B cell (primary cell): Measurements from ENCODE around the gene HMCN1. TPM values are rescaled to one million over a fixed set of nuclear protein-coding genes. Genes with fewer than 3 reads are reported as not detected.

Source experiments
- ATAC-seq: fragments of 200-7000 bp; cut with Tn5 transposase; one replicate; pipeline ENCODE4 v1.10.0; 2021; ENCODE audit warnings: low read depth, mild to moderate bottlenecking, moderate number of reproducible peaks, moderate library complexity
- CTCF ChIA-PET: fragments of 350-600 bp; sonication (Branson Sonifier 250); formaldehyde crosslinking; loops from one replicate; lab custom pipeline; 2021; ENCODE audit warnings: antibody characterized with exemption, inconsistent platforms; lab: Charles Lee
- POLR2A ChIA-PET: fragments of 350-600 bp; sonication (Branson Sonifier 250); formaldehyde crosslinking; loops from one replicate; lab custom pipeline; 2021; ENCODE audit warnings: antibody characterized with exemption; lab: Charles Lee
- DNase-seq: peaks from one replicate; pipeline ENCODE4 v3.0.0; 2013
- H2AFZ ChIP-seq: 2 replicates; pipeline ENCODE4 v1.6.1; 2012; ENCODE audit warnings: mild to moderate bottlenecking, low read depth, low read length; ENCODE audit not compliant: insufficient read depth, poor library complexity, severe bottlenecking
- H3K27ac ChIP-seq, 2 donors: 1 replicate in 1 of 2; 2 replicates in 1 of 2; pipeline ENCODE4 v1.5.1; 2012 to 2013; ENCODE audit warnings: low read length in 2 of 2, mild to moderate bottlenecking in 2 of 2, moderate library complexity in 1 of 2
- H3K27me3 ChIP-seq, 4 experiments: fragments of 200-600 bp in 1 of 4; sonication (generic) in 1 of 4; replicated peaks in 1 of 4; 1 replicate in 2 of 4; 2 replicates in 2 of 4; pipeline versions ENCODE4 v1.6.1 to v1.7.0; 2013 to 2016; ENCODE audit warnings: low read length in 3 of 4, mild to moderate bottlenecking in 2 of 4, mixed read lengths in 1 of 4, moderate library complexity in 1 of 4; ENCODE audit not compliant: insufficient read depth in 4 of 4, control insufficient read depth in 3 of 4; ENCODE audit errors: control extremely low read depth in 1 of 4
- H3K36me3 ChIP-seq, 2 experiments: replicated peaks in 1 of 2; 1 replicate in 1 of 2; 2 replicates in 1 of 2; pipeline versions ENCODE4 v1.6.1 to v1.7.1; 2013; ENCODE audit warnings: low read length in 1 of 2; ENCODE audit not compliant: insufficient read depth in 2 of 2, control insufficient read depth in 1 of 2; ENCODE audit errors: control extremely low read depth in 1 of 2, extremely low read depth in 1 of 2
- H3K4me1 ChIP-seq, 2 donors: fragments of 200-600 bp in 1 of 2; sonication (generic) in 1 of 2; 1 replicate in 1 of 2; 2 replicates in 1 of 2; pipeline versions ENCODE4 v1.5.1 to v1.6.1; 2013 to 2017; ENCODE audit warnings: low read length in 2 of 2; ENCODE audit not compliant: control insufficient read depth in 2 of 2, insufficient read depth in 2 of 2
- H3K4me2 ChIP-seq: replicated peaks from 2 replicates; pipeline ENCODE3; 2012; ENCODE audit warnings: mild to moderate bottlenecking, low read depth, low read length; ENCODE audit not compliant: poor library complexity, severe bottlenecking
- H3K4me3 ChIP-seq, 5 experiments: fragments of 200-600 bp in 1 of 5; sonication (generic) in 1 of 5; 1 replicate in 3 of 5; 2 replicates in 2 of 5; pipeline versions ENCODE4 v1.5.1 to v1.7.0; 2011 to 2016; ENCODE audit warnings: low read length in 4 of 5, mild to moderate bottlenecking in 4 of 5, low read depth in 2 of 5, control low read depth in 1 of 5, moderate library complexity in 1 of 5; ENCODE audit not compliant: insufficient read depth in 1 of 5; ENCODE audit errors: control extremely low read depth in 1 of 5, extremely low read depth in 1 of 5
- H3K79me2 ChIP-seq: fragments of 200-600 bp; sonication (generic); one replicate; pipeline ENCODE4 v1.6.0; 2016; ENCODE audit warnings: low read length; ENCODE audit not compliant: control insufficient read depth, insufficient read depth
- H3K9ac ChIP-seq: fragments of 200-600 bp; sonication (generic); 2 replicates; pipeline ENCODE4 v1.6.1; 2017; ENCODE audit warnings: mild to moderate bottlenecking, low read length, moderate library complexity
- H3K9me3 ChIP-seq, 3 donors: one replicate each; pipeline versions ENCODE4 v1.6.1 to v1.7.1; 2013; ENCODE audit warnings: low read length in 2 of 3; ENCODE audit not compliant: control insufficient read depth in 2 of 3, insufficient read depth in 1 of 3; ENCODE audit errors: control extremely low read depth in 1 of 3
- H4K20me1 ChIP-seq: 2 replicates; pipeline ENCODE4 v1.6.0; 2012; ENCODE audit warnings: mild to moderate bottlenecking, low read length; ENCODE audit not compliant: insufficient read depth, control insufficient read depth, poor library complexity, severe bottlenecking
- H3K27ac Mint-ChIP-seq: one replicate; pipeline ENCODE4 v1.8.0; 2021; ENCODE audit warnings: mixed read lengths
- H3K27me3 Mint-ChIP-seq: one replicate; pipeline ENCODE4 v1.8.0; 2021; ENCODE audit warnings: mixed read lengths
- H3K4me1 Mint-ChIP-seq: one replicate; pipeline ENCODE4 v1.8.0; 2021; ENCODE audit warnings: mixed read lengths
- H3K4me3 Mint-ChIP-seq: one replicate; pipeline ENCODE4 v1.8.0; 2021; ENCODE audit warnings: mixed read lengths
- H3K9me3 Mint-ChIP-seq: one replicate; pipeline ENCODE4 v1.8.0; 2022; ENCODE audit warnings: mixed read lengths; ENCODE audit not compliant: insufficient read depth
- EZH2 ChIP-seq: IDR thresholded peaks from 2 replicates; pipeline ENCODE4 v1.6.1; 2012; ENCODE audit warnings: borderline replicate concordance, low read depth, mild to moderate bottlenecking, moderate library complexity, low read length; ENCODE audit not compliant: insufficient read depth, poor library complexity, severe bottlenecking
- WGBS: methylation state at CpG from one replicate; pipeline ENCODE4 v1.1.5; 2013; ENCODE audit warnings: missing lambda C conversion rate; ENCODE audit not compliant: insufficient coverage; 5-methylcytosine and 5-hydroxymethylcytosine counted together
- intact Hi-C: fragments of 100-400 bp; cut with micrococcal nuclease; formaldehyde crosslinking; loops from one replicate; pipeline ENCODE4 v1.10.0; 2022
- polyA plus RNA-seq: library from polyadenylated mRNA; depleted of rRNA; stranded (reverse); fragments of >200 nt; gene quantifications from 2 replicates; pipeline ENCODE4 v1.2.3, GENCODE V29; 2012
- total RNA-seq, 2 donors: library from RNA; stranded (reverse); fragments of 120-200 nt in 1 of 2; gene quantifications; 1 replicate in 1 of 2; 2 replicates in 1 of 2; pipeline versions ENCODE4 v1.2.3 to v1.2.4, GENCODE V29; 2013 to 2022
- TF ChIP-seq, protein P1 (sequence below): fragments of 200-600 bp; IDR thresholded peaks from one replicate; pipeline ENCODE4 v1.8.0; 2022; ENCODE audit warnings: antibody characterized with exemption, mild to moderate bottlenecking

The HMCN1 gene
- total and polyA plus RNA-seq, 2 donors (not counting 1 experiment from before 2014, with no cell fraction given): not detected

DNA sequence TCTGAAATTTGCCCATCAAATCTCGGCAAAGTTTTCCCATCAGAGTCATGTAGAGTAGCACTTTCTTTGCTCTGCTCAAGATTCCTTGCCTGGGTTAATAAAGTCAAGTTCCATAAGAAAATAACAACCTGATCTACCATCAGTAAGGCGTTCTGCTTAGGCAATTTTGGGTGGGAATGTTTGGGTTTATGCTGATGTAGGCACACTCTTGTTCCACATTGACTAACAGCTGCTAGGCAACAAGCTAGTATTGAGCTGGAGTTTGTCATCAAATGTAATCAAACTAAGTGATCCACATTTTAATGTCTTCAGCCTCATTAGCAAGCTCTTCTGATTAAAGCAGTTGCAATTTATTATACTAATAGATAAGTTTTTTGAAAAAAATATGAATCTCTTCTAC is 12.1 kb upstream of the HMCN1 start:
- ChIA-PET POLR2A (no interaction called here), CTCF (no interaction called here)
- no peaks in the 10 kb centered on the region for H3K9me3 Mint-ChIP-seq
- Histone ChIP-seq H3K9ac (no peak overlapping the region), H3K79me2 (no peaks in the 10 kb centered on the region), H3K27ac (no peak overlapping the region), H4K20me1 (no peaks in the 10 kb centered on the region), H3K9me3 (no peaks in the 10 kb centered on the region), H3K4me3 (no peak overlapping the region), H3K27me3 (no peaks in the 10 kb centered on the region), H2AFZ (no peak overlapping the region), H3K4me2 (no peak overlapping the region), H3K4me1 (no peaks in the 10 kb centered on the region), H3K36me3 (no peaks in the 10 kb centered on the region)
- intact Hi-C loops: no loop called here
- no peak for DNase-seq
- no peaks in the 10 kb centered on the region for H3K4me1 Mint-ChIP-seq
- TF ChIP-seq EZH2: no peak
- TF ChIP-seq, protein P1, sequence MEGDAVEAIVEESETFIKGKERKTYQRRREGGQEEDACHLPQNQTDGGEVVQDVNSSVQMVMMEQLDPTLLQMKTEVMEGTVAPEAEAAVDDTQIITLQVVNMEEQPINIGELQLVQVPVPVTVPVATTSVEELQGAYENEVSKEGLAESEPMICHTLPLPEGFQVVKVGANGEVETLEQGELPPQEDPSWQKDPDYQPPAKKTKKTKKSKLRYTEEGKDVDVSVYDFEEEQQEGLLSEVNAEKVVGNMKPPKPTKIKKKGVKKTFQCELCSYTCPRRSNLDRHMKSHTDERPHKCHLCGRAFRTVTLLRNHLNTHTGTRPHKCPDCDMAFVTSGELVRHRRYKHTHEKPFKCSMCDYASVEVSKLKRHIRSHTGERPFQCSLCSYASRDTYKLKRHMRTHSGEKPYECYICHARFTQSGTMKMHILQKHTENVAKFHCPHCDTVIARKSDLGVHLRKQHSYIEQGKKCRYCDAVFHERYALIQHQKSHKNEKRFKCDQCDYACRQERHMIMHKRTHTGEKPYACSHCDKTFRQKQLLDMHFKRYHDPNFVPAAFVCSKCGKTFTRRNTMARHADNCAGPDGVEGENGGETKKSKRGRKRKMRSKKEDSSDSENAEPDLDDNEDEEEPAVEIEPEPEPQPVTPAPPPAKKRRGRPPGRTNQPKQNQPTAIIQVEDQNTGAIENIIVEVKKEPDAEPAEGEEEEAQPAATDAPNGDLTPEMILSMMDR: no peak
- no peak overlapping the region for H3K27ac Mint-ChIP-seq
- peaks cover 27% of the 10 kb centered on the region for H3K27me3 Mint-ChIP-seq
- no peak overlapping the region for H3K4me3 Mint-ChIP-seq
- no peak for ATAC-seq
- no CpG with 5 or more reads among the region's 2 CpGs for WGBS

DNA sequence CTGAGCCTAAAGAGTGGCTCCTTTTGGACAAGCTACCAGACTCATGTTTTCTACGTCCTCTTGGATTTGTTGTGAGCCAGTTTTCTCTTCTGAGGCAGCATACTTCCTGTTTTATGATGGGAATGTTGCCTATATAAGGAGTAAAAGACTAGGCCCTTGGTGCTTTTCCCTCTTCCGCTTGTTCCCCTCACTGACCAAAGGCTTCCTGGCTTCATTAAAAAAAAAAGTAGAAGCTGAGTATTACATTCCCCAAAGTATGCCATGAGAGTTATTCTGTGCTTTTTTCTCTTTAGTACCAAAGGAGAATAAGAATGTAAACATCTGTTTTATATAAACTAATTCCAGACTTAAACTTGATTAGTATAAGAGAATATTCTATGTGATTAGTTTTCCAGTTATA is 6.5 kb upstream of the HMCN1 start:
- Mint-ChIP-seq H3K4me1 (no peaks in the 10 kb centered on the region), H3K27me3 (peaks cover 39% of the 10 kb centered on the region), H3K27ac (no peak overlapping the region), H3K4me3 (no peak overlapping the region), H3K9me3 (peaks cover 11% of the 10 kb centered on the region)
- Histone ChIP-seq H2AFZ (no peak overlapping the region), H3K27me3 (peaks cover 0 to 18% (median 6%) of the 10 kb centered on the region in 4 experiments), H3K36me3 (no peaks in the 10 kb centered on the region), H3K79me2 (no peaks in the 10 kb centered on the region), H3K4me2 (no peak overlapping the region), H3K4me1 (no peaks in the 10 kb centered on the region), H4K20me1 (no peaks in the 10 kb centered on the region), H3K27ac (no peak overlapping the region), H3K9ac (no peak overlapping the region), H3K9me3 (peaks cover 0 to 15% (median 10%) of the 10 kb centered on the region in 3 donors), H3K4me3 (no peak overlapping the region)
- intact Hi-C loops: no loop called here
- ChIA-PET POLR2A (no interaction called here), CTCF (no interaction called here)
- 100% methylated on average over 1 of the region's 2 CpGs for WGBS
- ATAC-seq (no peak), DNase-seq (no peak)
- TF ChIP-seq, protein P1: no peak
- TF ChIP-seq EZH2: no peak
